OCI-LY1 (cell line): Measurements from ENCODE around the gene RGPD3.

Experiments used
- H2AFZ ChIP-seq: fragments of 200-600 bp; sonication (generic), shearing (Covaris generic); 2 replicates; pipeline ENCODE4 v1.6.0; 2014; ENCODE audit warnings: antibody characterized with exemption, mild to moderate bottlenecking, low read length
- H3F3A ChIP-seq: fragments of 200-600 bp; sonication (generic), shearing (Covaris generic); 2 replicates; pipeline ENCODE4 v1.6.0; 2014; ENCODE audit warnings: mild to moderate bottlenecking, antibody characterized with exemption, low read length, moderate library complexity; ENCODE audit not compliant: insufficient read depth
- H3K27ac ChIP-seq: fragments of 200-600 bp; sonication (generic); 2 replicates; pipeline ENCODE4 v1.5.1; 2014; ENCODE audit warnings: low read length, mixed run types, mild to moderate bottlenecking, low read depth; ENCODE audit not compliant: poor library complexity, severe bottlenecking
- H3K27me3 ChIP-seq: fragments of 200-600 bp; sonication (generic); 2 replicates; pipeline ENCODE4 v1.6.0; 2014; ENCODE audit warnings: antibody characterized with exemption, mild to moderate bottlenecking, low read length, moderate library complexity; ENCODE audit not compliant: insufficient read depth
- H3K36me3 ChIP-seq: fragments of 200-600 bp; sonication (generic); 2 replicates; pipeline ENCODE4 v1.6.1; 2014; ENCODE audit warnings: mild to moderate bottlenecking, antibody characterized with exemption, low read length, moderate library complexity, mixed read lengths; ENCODE audit not compliant: insufficient read depth
- H3K4me1 ChIP-seq: fragments of 200-600 bp; sonication (generic); 2 replicates; pipeline ENCODE4 v1.5.1; 2014; ENCODE audit warnings: mild to moderate bottlenecking, low read length, moderate library complexity; ENCODE audit not compliant: insufficient read depth, severe bottlenecking
- H3K4me2 ChIP-seq: fragments of 200-600 bp; sonication (generic), shearing (Covaris generic); 2 replicates; pipeline ENCODE4 v1.6.1; 2014; ENCODE audit warnings: low read length
- H3K4me3 ChIP-seq: fragments of 200-600 bp; sonication (generic); 2 replicates; pipeline ENCODE4 v1.5.1; 2014; ENCODE audit warnings: low read length, low read depth, mild to moderate bottlenecking, mixed read lengths; ENCODE audit not compliant: poor library complexity, severe bottlenecking
- H3K79me2 ChIP-seq: fragments of 200-600 bp; shearing (Covaris generic); 2 replicates; pipeline ENCODE4 v1.6.1; 2016; ENCODE audit warnings: mixed run types, low read length, mixed read lengths; ENCODE audit not compliant: insufficient read depth
- H3K9ac ChIP-seq: fragments of 200-600 bp; sonication (generic), shearing (Covaris generic); 2 replicates; pipeline ENCODE4 v1.6.1; 2014; ENCODE audit warnings: mild to moderate bottlenecking, low read length, mixed read lengths
- H3K9me2 ChIP-seq: fragments of 200-600 bp; sonication (generic), shearing (Covaris generic); 2 replicates; pipeline ENCODE4 v1.6.1; 2014; ENCODE audit warnings: low read depth, mild to moderate bottlenecking, low read length, mixed read lengths
- H3K9me3 ChIP-seq: fragments of 200-600 bp; shearing (Covaris generic); 2 replicates; pipeline ENCODE4 v1.6.1; 2014; ENCODE audit warnings: low read length, mixed read lengths
- H4K20me1 ChIP-seq: fragments of 200-600 bp; sonication (generic), shearing (Covaris generic); 2 replicates; pipeline ENCODE4 v1.6.0; 2016; ENCODE audit warnings: mild to moderate bottlenecking, low read length; ENCODE audit not compliant: insufficient read depth
- CTCF ChIP-seq: fragments of 200-600 bp; sonication (generic), shearing (Covaris generic); IDR thresholded peaks from 2 replicates; pipeline ENCODE4 v1.5.1; 2017; ENCODE audit warnings: mild to moderate bottlenecking, antibody characterized with exemption, low read length, moderate library complexity, mixed read lengths
- EZH2 ChIP-seq: fragments of 200-600 bp; sonication (generic), shearing (Covaris generic); IDR thresholded peaks from 2 replicates; pipeline ENCODE4 v1.8.0; 2017; ENCODE audit warnings: borderline replicate concordance, mixed run types, mild to moderate bottlenecking, antibody characterized with exemption, low read length, moderate library complexity, mixed read lengths

The RGPD3 gene

DNA sequence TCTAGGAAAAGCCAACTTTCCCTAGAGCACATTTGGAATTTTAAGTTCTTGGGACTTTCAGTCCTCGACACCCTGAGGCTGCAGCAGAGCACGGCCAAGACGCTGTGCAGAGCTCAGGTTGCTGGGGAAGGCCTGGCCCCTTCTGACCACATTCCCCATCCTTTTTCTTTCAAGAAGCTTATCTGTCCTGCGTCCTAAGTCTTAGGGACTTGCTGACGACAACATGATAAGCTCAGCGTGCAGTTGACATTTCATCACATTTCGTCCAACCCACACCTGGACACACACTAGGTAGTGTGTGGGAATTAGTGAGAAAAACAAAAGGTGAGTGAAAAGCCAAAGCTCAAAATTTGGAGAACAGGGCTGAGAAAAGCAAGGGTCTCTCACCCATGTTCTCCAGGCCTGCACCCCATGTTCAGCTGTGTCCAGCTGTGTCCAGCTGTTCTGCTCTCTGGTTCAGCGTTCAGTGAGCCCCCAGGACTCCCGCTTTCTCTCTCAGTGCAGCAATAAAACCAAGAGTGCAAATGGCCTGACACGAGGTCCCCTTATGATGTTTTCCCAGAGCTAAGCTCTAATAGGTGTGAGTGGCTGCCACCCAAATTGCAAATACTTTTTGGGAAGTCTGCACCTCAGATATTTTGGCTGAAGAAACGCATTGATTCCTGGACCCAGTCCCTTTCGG is 101.9 kb downstream of the RGPD3 start:
- no peak overlapping the region for H3K27ac ChIP-seq
- no peaks in the 10 kb centered on the region for H3K79me2 ChIP-seq
- no peaks in the 10 kb centered on the region for H3K9me3 ChIP-seq
- no peaks in the 10 kb centered on the region for H3K9me2 ChIP-seq
- no peak overlapping the region for H2AFZ ChIP-seq
- TF ChIP-seq CTCF (no peak), EZH2 (no peak)
- no peaks in the 10 kb centered on the region for H3K36me3 ChIP-seq
- no peaks in the 10 kb centered on the region for H4K20me1 ChIP-seq
- H3K4me1 ChIP-seq, result no peaks in the 10 kb centered on the region
- no peak overlapping the region for H3K4me2 ChIP-seq
- H3K27me3 ChIP-seq, result no peaks in the 10 kb centered on the region
- H3K4me3 ChIP-seq, result no peak overlapping the region
- no peak overlapping the region for H3K9ac ChIP-seq
- no peaks in the 10 kb centered on the region for H3F3A ChIP-seq

DNA sequence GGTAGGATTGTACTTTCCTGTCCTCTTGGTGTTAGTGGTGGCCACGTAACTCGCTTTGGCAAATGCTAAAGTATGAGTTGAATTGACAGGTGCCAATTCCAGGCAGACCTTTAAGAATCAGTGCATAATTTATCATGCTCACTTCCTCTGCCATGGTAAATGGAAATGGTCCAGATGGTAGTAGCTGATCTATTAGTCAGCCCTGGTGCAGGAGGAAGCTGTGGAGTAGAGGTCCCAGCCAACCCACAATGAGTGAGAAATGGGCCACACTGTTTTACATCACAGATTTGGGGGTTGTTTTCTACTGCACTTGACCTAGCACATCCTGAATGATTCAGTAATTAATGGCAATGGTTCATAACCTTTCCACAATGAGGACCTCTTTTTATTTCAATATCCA is 104.4 kb downstream of the RGPD3 start:
- no peaks in the 10 kb centered on the region for H3K36me3 ChIP-seq
- no peak overlapping the region for H3K27ac ChIP-seq
- H3F3A ChIP-seq, result no peaks in the 10 kb centered on the region
- no peak overlapping the region for H3K9ac ChIP-seq
- no peak overlapping the region for H3K4me2 ChIP-seq
- 0 out of 2 replicates have a peak, but pooled peaks cover 4% of the 10 kb centered on the region for H3K27me3 ChIP-seq
- TF ChIP-seq EZH2 (no peak), CTCF (no peak)
- no peaks in the 10 kb centered on the region for H3K79me2 ChIP-seq
- H3K4me3 ChIP-seq, result no peak overlapping the region
- H3K4me1 ChIP-seq, result no peaks in the 10 kb centered on the region
- H4K20me1 ChIP-seq, result no peaks in the 10 kb centered on the region
- no peak overlapping the region for H2AFZ ChIP-seq
- H3K9me2 ChIP-seq, result no peaks in the 10 kb centered on the region
- H3K9me3 ChIP-seq, result no peaks in the 10 kb centered on the region

GRCh38 chr2:106362789-106363188 is 105.4 kb downstream of the RGPD3 start:
- no peaks in the 10 kb centered on the region for H3K4me1 ChIP-seq
- no peak overlapping the region for H3K27ac ChIP-seq
- H3K9ac ChIP-seq, result no peak overlapping the region
- H3F3A ChIP-seq, result no peaks in the 10 kb centered on the region
- H3K4me2 ChIP-seq, result no peak overlapping the region
- TF ChIP-seq EZH2, result no peak
- TF ChIP-seq CTCF, result no peak
- no peaks in the 10 kb centered on the region for H3K79me2 ChIP-seq
- H3K9me3 ChIP-seq, result no peaks in the 10 kb centered on the region
- no peaks in the 10 kb centered on the region for H4K20me1 ChIP-seq
- H3K4me3 ChIP-seq, result no peak overlapping the region
- H3K9me2 ChIP-seq, result no peaks in the 10 kb centered on the region
- H2AFZ ChIP-seq, result no peak overlapping the region
- H3K27me3 ChIP-seq, result 0 out of 2 replicates have a peak, but pooled peaks cover 4% of the 10 kb centered on the region
- H3K36me3 ChIP-seq, result no peaks in the 10 kb centered on the region
